Cardiac muscle cell (in vitro differentiated cells and primary cell): ENCODE results near the gene SAMD8. TPM values are rescaled to one million over a fixed set of nuclear protein-coding genes. Genes with fewer than 3 reads are reported as not detected.

Experiments used
- DNase-seq, 2 donors: peaks; one replicate each; pipeline versions ENCODE4 v3.0.0 to v3.0.0-alpha.2; 2010 to 2017; ENCODE audit warnings: low read depth in 1 of 2, low spot score in 1 of 2
- H3K27ac ChIP-seq: fragments of 200-600 bp; sonication (generic); 2 replicates; pipeline ENCODE4 v1.5.1; 2016
- H3K27me3 ChIP-seq: fragments of 200-600 bp; sonication (generic); 2 replicates; pipeline ENCODE4 v1.6.0; 2016; ENCODE audit warnings: control low read depth
- H3K36me3 ChIP-seq: fragments of 200-600 bp; sonication (generic); 2 replicates; pipeline ENCODE4 v1.5.1; 2016; ENCODE audit warnings: control low read depth
- H3K4me1 ChIP-seq: fragments of 200-600 bp; sonication (generic); 2 replicates; pipeline ENCODE4 v1.8.1; 2017; ENCODE audit warnings: low read depth, mild to moderate bottlenecking, mixed run types
- H3K4me3 ChIP-seq: fragments of 200-600 bp; sonication (generic); 2 replicates; pipeline ENCODE4 v1.5.1; 2016; ENCODE audit warnings: mild to moderate bottlenecking
- H3K9me3 ChIP-seq: fragments of 200-600 bp; sonication (generic); 2 replicates; pipeline ENCODE4 v1.5.1; 2017; ENCODE audit warnings: low read depth, mild to moderate bottlenecking, control low read depth
- polyA plus RNA-seq: library from polyadenylated mRNA; unstranded; fragments of >200 nt; fragmentation: Nextera tagmentation; extraction: Ambion mirVana; gene quantifications from 2 replicates; pipeline ENCODE4 v1.2.1, GENCODE V29; 2016
- total RNA-seq: library from RNA; depleted of rRNA; stranded (reverse); fragments of >200 nt; gene quantifications from 2 replicates; pipeline ENCODE4 v1.2.3, GENCODE V29; 2016
- TF ChIP-seq, protein P1 (sequence below): IDR thresholded peaks from 2 replicates; pipeline ENCODE4 v1.5.1; 2012; ENCODE audit warnings: low read depth, mild to moderate bottlenecking, low read length

The SAMD8 gene
- total and polyA plus RNA-seq, 2 experiments from 2014 or later = 9.4 to 15.8 TPM

DNA sequence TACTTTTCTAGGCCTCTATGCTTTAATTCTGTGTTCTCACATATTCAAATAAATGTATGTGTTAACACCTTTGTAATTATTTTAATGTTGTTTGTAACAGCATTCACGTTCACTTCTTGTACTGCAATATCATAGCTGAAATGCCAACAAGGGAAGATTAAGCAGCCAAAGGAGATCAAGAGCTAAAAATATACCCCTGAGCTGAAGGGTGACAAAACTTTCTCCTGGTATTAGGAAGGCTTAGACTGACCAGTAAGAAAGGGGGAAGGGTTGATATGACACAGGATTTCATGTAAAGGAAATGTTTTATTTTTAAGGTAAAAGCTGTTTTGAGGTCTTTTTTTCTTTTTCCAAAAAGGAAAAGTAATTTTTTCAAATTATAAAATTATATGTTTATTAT, 58.8 kb downstream of the SAMD8 start:
- peak in 1 of 2 donors; percentile 64 for DNase-seq
- Histone ChIP-seq H3K4me3 (no peak overlapping the region), H3K27ac (peak overlapping the region; percentile 83), H3K36me3 (no peaks in the 10 kb centered on the region), H3K27me3 (no peaks in the 10 kb centered on the region), H3K9me3 (no peaks in the 10 kb centered on the region), H3K4me1 (peaks cover 18% of the 10 kb centered on the region)
- TF ChIP-seq, protein P1, sequence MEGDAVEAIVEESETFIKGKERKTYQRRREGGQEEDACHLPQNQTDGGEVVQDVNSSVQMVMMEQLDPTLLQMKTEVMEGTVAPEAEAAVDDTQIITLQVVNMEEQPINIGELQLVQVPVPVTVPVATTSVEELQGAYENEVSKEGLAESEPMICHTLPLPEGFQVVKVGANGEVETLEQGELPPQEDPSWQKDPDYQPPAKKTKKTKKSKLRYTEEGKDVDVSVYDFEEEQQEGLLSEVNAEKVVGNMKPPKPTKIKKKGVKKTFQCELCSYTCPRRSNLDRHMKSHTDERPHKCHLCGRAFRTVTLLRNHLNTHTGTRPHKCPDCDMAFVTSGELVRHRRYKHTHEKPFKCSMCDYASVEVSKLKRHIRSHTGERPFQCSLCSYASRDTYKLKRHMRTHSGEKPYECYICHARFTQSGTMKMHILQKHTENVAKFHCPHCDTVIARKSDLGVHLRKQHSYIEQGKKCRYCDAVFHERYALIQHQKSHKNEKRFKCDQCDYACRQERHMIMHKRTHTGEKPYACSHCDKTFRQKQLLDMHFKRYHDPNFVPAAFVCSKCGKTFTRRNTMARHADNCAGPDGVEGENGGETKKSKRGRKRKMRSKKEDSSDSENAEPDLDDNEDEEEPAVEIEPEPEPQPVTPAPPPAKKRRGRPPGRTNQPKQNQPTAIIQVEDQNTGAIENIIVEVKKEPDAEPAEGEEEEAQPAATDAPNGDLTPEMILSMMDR = no peak

DNA sequence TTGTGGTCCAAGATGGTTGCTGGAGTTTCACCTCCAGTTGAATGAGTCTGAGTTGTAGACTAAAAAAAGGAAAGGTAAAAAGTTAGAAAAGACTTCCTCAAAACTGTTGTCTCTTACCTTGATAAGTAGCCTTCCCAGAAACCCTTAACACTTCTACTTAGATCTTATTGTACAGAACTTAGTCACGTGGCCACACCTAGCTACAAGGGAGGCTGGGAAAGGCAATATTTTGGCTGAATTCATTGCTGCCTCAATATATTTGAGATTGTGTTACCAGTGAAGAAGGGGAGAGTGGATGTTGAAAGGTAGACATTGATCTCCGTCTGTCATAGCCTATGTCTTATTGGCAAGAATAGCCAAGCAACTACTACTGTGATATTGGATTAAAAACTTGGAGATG, 63.6 kb downstream of the SAMD8 start:
- DNase-seq = no peak
- H3K36me3 ChIP-seq = peaks cover 10% of the 10 kb centered on the region
- no peak overlapping the region for H3K4me3 ChIP-seq
- H3K27ac ChIP-seq = no peak overlapping the region
- no peaks in the 10 kb centered on the region for H3K9me3 ChIP-seq
- H3K4me1 ChIP-seq = peaks cover 6% of the 10 kb centered on the region
- TF ChIP-seq, protein P1 = no peak
- no peaks in the 10 kb centered on the region for H3K27me3 ChIP-seq

DNA sequence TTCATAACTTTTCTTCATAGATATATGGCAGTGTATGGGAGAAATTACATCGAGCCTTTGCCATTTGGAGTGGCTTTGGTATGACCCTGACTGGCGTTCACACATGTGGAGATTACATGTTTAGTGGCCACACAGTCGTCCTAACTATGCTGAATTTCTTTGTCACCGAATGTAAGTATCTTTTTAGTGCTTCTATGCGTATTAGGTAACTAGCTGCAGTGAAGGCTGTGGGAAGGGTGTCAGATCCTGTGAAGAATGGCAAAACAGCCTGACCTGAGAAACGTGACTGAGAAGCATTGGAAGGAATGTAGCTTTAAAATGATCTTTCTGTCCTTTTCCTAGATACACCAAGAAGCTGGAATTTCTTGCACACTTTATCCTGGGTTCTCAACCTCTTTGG, 64.6 kb downstream of the SAMD8 start:
- Histone ChIP-seq H3K4me1 (no peaks in the 10 kb centered on the region), H3K27me3 (no peaks in the 10 kb centered on the region), H3K4me3 (no peak overlapping the region), H3K36me3 (peaks cover 10% of the 10 kb centered on the region), H3K9me3 (no peaks in the 10 kb centered on the region), H3K27ac (no peak overlapping the region)
- DNase-seq = no peak
- TF ChIP-seq, protein P1 = no peak

DNA sequence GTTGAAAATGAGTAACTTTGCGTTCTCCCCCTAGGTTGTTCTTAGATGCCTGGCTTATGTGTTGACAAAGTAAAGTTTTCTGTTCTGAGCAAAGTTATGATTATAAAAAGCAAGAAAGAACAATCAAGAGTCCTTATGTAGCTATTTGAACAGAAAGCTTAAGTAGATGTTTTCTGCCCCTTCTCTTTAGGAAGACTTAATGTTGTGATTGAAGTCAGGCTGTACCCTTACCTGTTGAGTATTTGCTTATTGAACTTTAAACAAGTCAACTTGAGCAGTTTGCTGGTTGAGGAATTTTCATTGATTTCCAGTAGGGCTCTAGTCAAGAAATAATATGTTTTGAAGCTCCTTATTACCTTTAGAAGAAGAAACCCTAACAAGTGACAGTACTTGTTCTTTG, 65.3 kb downstream of the SAMD8 start:
- TF ChIP-seq, protein P1 = no peak
- DNase-seq = no peak

DNA sequence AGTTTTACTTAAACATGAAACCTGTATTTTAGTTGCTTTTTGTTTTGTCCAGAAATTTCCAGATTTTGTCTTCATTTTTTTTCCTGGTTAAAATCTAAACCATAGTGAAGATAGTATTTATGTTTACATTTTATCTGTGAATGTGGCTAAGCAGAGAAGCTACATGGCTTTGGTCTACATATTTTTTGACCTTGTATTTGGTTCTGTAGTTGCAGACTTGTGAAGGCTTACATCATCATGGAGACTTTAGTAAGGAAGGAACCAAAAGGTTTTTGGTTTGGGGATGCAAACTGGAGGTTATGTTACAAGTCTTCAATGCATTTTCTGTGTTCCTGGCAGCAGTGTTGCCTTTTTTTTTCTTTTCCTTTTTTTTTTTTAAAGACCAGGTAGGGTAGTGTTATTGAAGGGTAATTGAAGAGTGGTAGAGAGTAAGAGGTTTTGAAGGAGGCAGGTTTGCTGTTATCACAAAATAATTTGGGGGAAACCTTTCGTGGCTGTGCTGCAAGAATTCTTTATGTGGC, 68.3 kb downstream of the SAMD8 start:
- H3K4me3 ChIP-seq = no peak overlapping the region
- TF ChIP-seq, protein P1 = no peak
- no peaks in the 10 kb centered on the region for H3K27me3 ChIP-seq
- H3K36me3 ChIP-seq = peaks cover 10% of the 10 kb centered on the region
- H3K4me1 ChIP-seq = no peaks in the 10 kb centered on the region
- DNase-seq = no peak
- no peak overlapping the region for H3K27ac ChIP-seq
- no peaks in the 10 kb centered on the region for H3K9me3 ChIP-seq

More for the DNA sequence above, 65.3 kb downstream of the SAMD8 start:
- no peak overlapping the region for H3K27ac ChIP-seq
- no peaks in the 10 kb centered on the region for H3K9me3 ChIP-seq
- H3K36me3 ChIP-seq = peaks cover 10% of the 10 kb centered on the region
- H3K4me1 ChIP-seq = no peaks in the 10 kb centered on the region
- no peaks in the 10 kb centered on the region for H3K27me3 ChIP-seq
- H3K4me3 ChIP-seq = no peak overlapping the region
